Heart right ventricle (tissue), 16 donors: ENCODE results near the gene BCAR3. TPM values are rescaled to one million over a fixed set of nuclear protein-coding genes. Genes with fewer than 3 reads are reported as not detected.

Experiments
- ATAC-seq, 8 donors: fragments of 200-7000 bp; cut with Tn5 transposase; one replicate each; pipeline ENCODE4 v1.9.1; 2020; ENCODE audit warnings: mild to moderate bottlenecking in 8 of 8, moderate library complexity in 8 of 8, moderate number of reproducible peaks in 1 of 8
- DNase-seq, 2 donors: peaks; one replicate each; pipeline ENCODE4 v3.0.0-alpha.2; 2020
- H3K27ac ChIP-seq, 10 donors: fragments of 200-600 bp; sonication (generic) in 2 of 10; one replicate each; pipeline versions ENCODE4 v1.5.0 to v1.8.0; 2020 to 2022; ENCODE audit warnings: mild to moderate bottlenecking in 3 of 10
- H3K27me3 ChIP-seq, 7 donors: fragments of 200-600 bp; one replicate each; pipeline ENCODE4 v1.8.0; 2021 to 2022; ENCODE audit warnings: mild to moderate bottlenecking in 2 of 7
- H3K36me3 ChIP-seq, 9 donors: fragments of 200-600 bp; sonication (generic) in 1 of 9; one replicate each; pipeline versions ENCODE4 v1.5.0 to v1.8.0; 2020 to 2022; ENCODE audit warnings: mild to moderate bottlenecking in 2 of 9
- H3K4me1 ChIP-seq, 9 donors: fragments of 200-600 bp; sonication (generic) in 1 of 9; one replicate each; pipeline versions ENCODE4 v1.5.0 to v1.8.0; 2020 to 2022; ENCODE audit warnings: mild to moderate bottlenecking in 4 of 9
- H3K4me3 ChIP-seq, 10 donors: fragments of 200-600 bp; sonication (generic) in 2 of 10; one replicate each; pipeline versions ENCODE4 v1.5.0 to v1.8.0; 2020 to 2022; ENCODE audit warnings: mild to moderate bottlenecking in 7 of 10, moderate library complexity in 2 of 10
- H3K9me3 ChIP-seq, 11 donors: fragments of 200-600 bp in 10 of 11; sonication (generic) in 2 of 11; one replicate each; pipeline versions ENCODE4 v1.5.0 to v1.8.0; 2013 to 2022; ENCODE audit warnings: mild to moderate bottlenecking in 2 of 11, control low read depth in 1 of 11, moderate library complexity in 1 of 11
- CTCF ChIP-seq, 9 donors: fragments of 200-600 bp; sonication (generic) in 2 of 9; IDR thresholded peaks; one replicate each; pipeline versions ENCODE4 v1.5.0 to v1.8.0; 2021 to 2022; ENCODE audit warnings: antibody characterized with exemption in 9 of 9, mild to moderate bottlenecking in 5 of 9, moderate library complexity in 1 of 9
- WGBS, 2 donors: extraction: QIAGEN DNeasy Blood & Tissue Kit; methylation state at CpG; one replicate each; pipeline ENCODE4 v1.1.7; 2013; ENCODE audit warnings: inconsistent platforms in 1 of 2; 5-methylcytosine and 5-hydroxymethylcytosine counted together
- intact Hi-C, 10 donors: fragments of 100-400 bp; cut with DNase I; formaldehyde crosslinking; loops; one replicate each; pipeline versions ENCODE4 v1.11.1 to v1.14.2; 2022
- polyA plus RNA-seq, 2 donors: library from polyadenylated mRNA; stranded (reverse); fragments of 200-250 nt; gene quantifications; one replicate each; pipeline ENCODE4 v1.2.3, GENCODE V29; 2013
- total RNA-seq, 10 donors: library from RNA; stranded (reverse); fragmentation: NEBNext Ultra II Directional in 3 of 10; extraction: Animal tissue kit (Norgen Biotek cat#: 25700) in 3 of 10; gene quantifications; one replicate each; pipeline versions ENCODE4 v1.2.1 to v1.2.4, GENCODE V29; 2021 to 2023
- donor health status: Arrhythmogenic right ventricular cardiomyopathy.
- donor health status: ischemic (EF 13 %, LVEDD 7.1; RV severe dilation, severe dysfunction).
- donor health status: healthy with polysubstance abuse.
- donor health status: DM: no; HTN: yes; CAD: no.
- donor health status: DM: no; HTN: no; CAD: no.
- donor health status: ischemic (EF 25% LVEDD 6.9; RV normal size, moderate dysfunction).
- donor health status: ischemic (EF 25% LVEDD 5.7; RV mildly dilated, moderate dysfunction).
- donor health status: healthy.
- donor health status: DM: yes; HTN: yes; CAD: no.
- donor health status: Ischemic cardiomyopathy.
- donor health status: ischemic (EF 35%, LVEDD 5.7; RV mildly dilated, moderate dysfunction).
- donor health status: nonischemic (EF 11% LVEDD 7.7; RV severe dilation, severe dysfunction).
- donor health status: DM: yes; HTN: yes; CAD: no.
- donor health status: PGD.
- donor health status: ischemic (EF 29% LVEDD 5.4; RV normal size, mild dysfunction).
- donor health status: nonischemic (EF 23%, LVEDD 6.1; RV moderate dilation, normal function).

Gene BCAR3
- total and polyA plus RNA-seq, 12 donors, result 6.6 to 36.0 (median 15.9) TPM

GRCh38 chr1:93519199-93519829 lies 162.3 kb downstream of the BCAR3 start:
- peaks cover 0 to 22% (median 0%) of the 10 kb centered on the region in 9 donors for H3K36me3 ChIP-seq
- 66 to 67% methylated on average over 3 of the region's 3 CpGs for whole genome bisulfite sequencing, 2 donors
- TF ChIP-seq CTCF (IDR thresholded peaks at IDR 0.05), result no peak
- intact Hi-C loops, result no loop called here
- H3K9me3 ChIP-seq, result no peaks in the 10 kb centered on the region
- H3K27me3 ChIP-seq, result no peaks in the 10 kb centered on the region
- DNase-seq, result no peak
- ATAC-seq, result no peak
- H3K4me3 ChIP-seq, result no peak overlapping the region
- H3K4me1 ChIP-seq, result peaks cover 0 to 4% (median 0%) of the 10 kb centered on the region in 9 donors
- no peak overlapping the region for H3K27ac ChIP-seq

- H3K36me3 ChIP-seq, result peaks cover 0 to 22% (median 0%) of the 10 kb centered on the region in 9 donors
- ATAC-seq (no peak), DNase-seq (no peak)
- no peaks in the 10 kb centered on the region for H3K9me3 ChIP-seq
- H3K27me3 ChIP-seq, result no peaks in the 10 kb centered on the region
- no peak overlapping the region for H3K27ac ChIP-seq
- TF ChIP-seq CTCF (IDR thresholded peaks at IDR 0.05), result no peak
- H3K4me3 ChIP-seq, result no peak overlapping the region
- intact Hi-C loops, result no loop called here
- H3K4me1 ChIP-seq, result peaks cover 0 to 4% (median 0%) of the 10 kb centered on the region in 9 donors
These were observed 163.1 kb downstream of the BCAR3 start for GRCh38 chr1:93518516-93518915.

- H3K27me3 ChIP-seq, result no peaks in the 10 kb centered on the region
- WGBS, 2 donors, result 91 to 93% methylated on average over 5 of the region's 5 CpGs
- no peak for ATAC-seq
- no peak for DNase-seq
- no peak for TF ChIP-seq CTCF (IDR thresholded peaks at IDR 0.05)
- H3K36me3 ChIP-seq, result peaks cover 0 to 2% (median 0%) of the 10 kb centered on the region in 9 donors
- H3K4me3 ChIP-seq, result no peak overlapping the region
- peaks cover 0 to 4% (median 0%) of the 10 kb centered on the region in 9 donors for H3K4me1 ChIP-seq
- no peaks in the 10 kb centered on the region for H3K9me3 ChIP-seq
- intact Hi-C loops, result no loop called here
- H3K27ac ChIP-seq, result no peak overlapping the region
These were observed 165.5 kb downstream of the BCAR3 start for GRCh38 chr1:93516164-93516563.

Other genes starting within 250 kb of the BCAR3 start
- 10 to 100 TPM; 17.9 to 41.4 (median 24.1) TPM for gene FNBP1L, start 233.7 kb downstream of the BCAR3 start, total RNA-seq
- 10 to 100 TPM; 10.7 to 17.9 TPM for gene FNBP1L, start 233.7 kb downstream of the BCAR3 start, polyA plus RNA-seq
- gene DNTTIP2, start 197.4 kb upstream of the BCAR3 start, total RNA-seq, result 10 to 100 TPM; 33.9 to 44.3 (median 41.7) TPM
- gene DNTTIP2, start 197.4 kb upstream of the BCAR3 start, polyA plus RNA-seq, result 10 to 100 TPM; 40.1 to 64.7 TPM
- 10 to 100 TPM in 7 of 10 donors, 1 to 10 TPM in 3; 7.6 to 15.5 (median 10.6) TPM for gene GCLM, start 227.6 kb upstream of the BCAR3 start, total RNA-seq
- gene GCLM, start 227.6 kb upstream of the BCAR3 start, polyA plus RNA-seq, result 1 to 10 TPM; 1.9 to 4.4 TPM